Raji (cell line): ENCODE results near the gene GALNT9.

Experiments used
- POLR2A ChIP-seq: IDR thresholded peaks from 2 replicates; pipeline ENCODE4 v1.6.1; 2011; ENCODE audit warnings: low read depth, low read length, control low read depth; ENCODE audit not compliant: insufficient read depth

Gene GALNT9

DNA sequence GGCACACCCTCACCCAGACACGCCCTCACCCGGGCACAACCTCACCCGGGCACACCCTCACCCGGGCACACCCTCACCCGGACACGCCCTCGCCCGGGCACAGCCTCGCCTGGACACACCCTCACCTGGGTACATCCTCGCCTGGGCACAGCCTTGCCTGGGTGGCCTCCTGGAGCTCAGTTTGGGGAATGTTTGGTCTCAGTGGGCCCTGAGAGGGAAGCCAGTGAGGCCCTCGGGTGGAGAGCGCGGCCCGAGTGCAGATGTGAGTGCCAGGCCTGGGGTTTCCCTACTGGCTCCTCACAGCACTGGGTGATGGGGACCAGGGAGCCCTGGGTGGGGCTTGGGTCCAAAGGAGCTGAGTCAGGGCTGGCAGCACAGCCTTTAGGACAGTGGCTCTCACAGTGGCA lies 23.8 kb downstream of the GALNT9 start:
- no peak for TF ChIP-seq POLR2A

- TF ChIP-seq POLR2A, result no peak
Observed at GRCh38 chr12:132302466-132303358, 26.7 kb downstream of the GALNT9 start.

- TF ChIP-seq POLR2A, result no peak
Observed at GRCh38 chr12:132300789-132301722, 28.3 kb downstream of the GALNT9 start.

DNA sequence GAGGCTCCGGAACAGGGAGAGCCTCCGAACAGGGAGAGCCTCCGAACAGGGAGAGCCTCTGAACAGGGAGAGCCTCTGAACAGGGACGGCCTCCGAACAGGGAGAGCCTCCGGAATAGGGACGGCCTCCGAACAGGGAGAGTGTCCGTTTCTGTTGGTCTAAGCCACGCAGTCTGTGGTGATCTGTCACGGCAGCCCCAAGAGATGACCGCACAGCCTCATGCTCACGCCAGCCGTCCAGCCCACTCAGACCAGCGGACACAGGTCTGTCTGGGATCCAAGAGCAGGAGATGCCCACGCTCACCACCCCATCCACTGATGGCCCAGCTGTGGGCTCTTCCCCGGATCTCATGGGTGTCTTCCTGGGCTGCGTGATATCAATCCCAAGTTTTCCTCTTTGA lies 33.3 kb downstream of the GALNT9 start:
- TF ChIP-seq POLR2A, result no peak

DNA sequence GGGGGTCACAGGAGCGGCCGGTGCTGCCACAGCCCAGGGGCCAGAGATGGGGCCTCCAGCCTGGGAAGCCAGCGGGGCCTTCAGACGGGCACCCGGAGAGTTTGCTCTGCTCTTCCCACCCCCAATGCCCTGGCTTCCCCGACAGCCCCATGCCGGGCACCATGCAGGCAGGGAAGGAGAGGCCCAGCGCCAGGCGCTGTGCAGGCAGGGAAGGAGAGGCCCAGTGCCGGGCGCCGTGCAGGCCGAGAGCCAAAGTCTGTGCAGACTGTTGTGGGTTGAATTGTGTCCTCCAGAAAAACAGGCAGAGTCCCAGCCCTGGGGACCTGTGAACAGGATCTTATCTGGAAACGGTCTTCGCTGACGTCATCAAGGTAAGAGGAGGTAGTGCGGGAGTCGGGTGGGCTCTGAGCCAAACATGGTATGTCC lies 34.3 kb downstream of the GALNT9 start:
- TF ChIP-seq POLR2A, result no peak

DNA sequence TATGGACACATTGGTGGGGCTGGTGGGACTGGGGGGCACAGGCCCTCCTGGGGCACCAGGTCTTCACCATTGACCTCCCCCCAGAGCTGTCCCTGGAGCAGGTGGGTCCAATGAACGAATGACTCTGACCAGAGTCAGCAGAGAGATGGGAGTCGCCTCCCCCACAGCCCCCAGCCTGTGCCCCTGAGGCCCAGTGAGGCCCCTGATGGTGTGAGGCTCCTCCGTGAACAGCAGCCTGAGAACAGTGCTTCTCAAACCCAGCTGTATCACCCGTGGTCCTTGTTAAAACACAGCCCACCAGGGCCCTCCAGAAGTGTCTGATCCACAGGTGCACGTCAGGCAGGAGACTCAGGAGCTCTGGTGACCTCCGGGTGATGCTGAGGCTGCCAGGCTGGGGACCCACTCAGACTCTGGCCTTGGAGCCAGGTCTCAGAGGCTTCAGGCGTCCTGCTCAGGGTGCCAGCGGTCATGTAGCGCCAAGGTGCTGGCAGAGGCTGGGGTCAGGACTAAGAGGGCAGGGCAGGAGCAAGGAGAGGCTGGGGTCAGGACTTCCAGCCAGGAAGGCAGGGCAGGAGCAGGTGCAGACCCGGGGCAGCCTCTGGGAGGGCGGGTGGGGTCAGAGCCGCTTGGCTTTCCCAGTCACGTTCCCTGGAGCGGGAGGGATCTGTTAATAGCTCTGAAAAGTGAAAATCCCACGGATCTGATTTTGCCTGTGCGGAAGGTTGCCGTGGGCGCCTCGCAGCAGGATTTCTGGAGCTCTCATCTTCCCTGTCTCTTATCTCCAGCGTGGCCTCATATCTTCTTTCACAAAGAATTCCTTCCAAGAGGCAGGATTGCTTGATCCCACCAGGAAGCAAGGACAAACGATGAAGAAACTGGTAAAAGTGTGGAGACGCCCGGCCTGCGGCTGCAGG lies 35.0 kb downstream of the GALNT9 start:
- no peak for TF ChIP-seq POLR2A

DNA sequence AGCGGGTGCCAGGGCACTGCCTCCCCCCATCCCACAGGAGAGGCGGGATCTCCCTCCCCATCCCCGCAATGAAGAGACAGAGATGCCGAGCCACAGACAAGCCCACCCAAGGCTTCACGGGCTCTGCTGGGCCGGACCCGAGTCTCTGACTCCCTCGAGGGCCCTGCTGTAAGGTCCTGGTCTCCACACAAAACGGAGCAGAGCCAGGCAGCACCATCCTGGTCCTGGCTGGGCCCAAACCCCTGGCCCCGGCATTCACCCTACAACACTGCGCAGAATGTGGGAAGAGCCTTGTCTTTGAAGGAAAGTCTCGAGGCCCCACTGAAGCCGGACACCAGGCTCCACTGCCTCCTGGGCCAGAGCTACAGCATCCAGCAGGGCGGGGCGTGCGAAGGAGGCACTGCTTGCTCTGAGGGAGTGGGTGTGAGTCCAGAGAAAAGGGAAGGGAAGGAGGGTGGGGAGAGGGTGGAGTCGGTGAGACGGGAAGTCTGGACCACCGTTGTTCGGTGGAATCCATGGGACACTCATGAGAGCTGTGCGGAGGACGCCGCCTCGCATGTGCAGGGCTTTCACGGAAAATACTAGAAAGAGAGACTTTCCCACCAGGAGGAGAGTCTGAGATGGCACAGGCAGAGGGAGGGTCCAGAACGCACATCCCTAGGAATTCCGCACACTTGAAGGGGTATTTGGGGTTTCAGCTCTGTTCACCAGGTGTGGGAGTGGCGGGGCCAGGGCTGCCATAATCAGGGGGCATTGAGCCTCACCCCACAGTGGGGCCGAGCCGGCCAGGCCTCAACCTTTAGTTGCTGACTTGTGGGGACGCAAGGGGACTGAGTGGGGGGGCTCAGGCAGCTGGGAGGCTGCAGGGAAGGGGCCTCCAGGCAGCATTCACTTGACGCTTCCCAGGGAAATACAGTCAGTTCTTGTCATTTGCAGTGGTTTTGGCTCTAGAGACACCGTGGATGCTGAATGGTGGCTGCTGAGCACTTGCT lies 36.8 kb downstream of the GALNT9 start:
- TF ChIP-seq POLR2A, result no peak

DNA sequence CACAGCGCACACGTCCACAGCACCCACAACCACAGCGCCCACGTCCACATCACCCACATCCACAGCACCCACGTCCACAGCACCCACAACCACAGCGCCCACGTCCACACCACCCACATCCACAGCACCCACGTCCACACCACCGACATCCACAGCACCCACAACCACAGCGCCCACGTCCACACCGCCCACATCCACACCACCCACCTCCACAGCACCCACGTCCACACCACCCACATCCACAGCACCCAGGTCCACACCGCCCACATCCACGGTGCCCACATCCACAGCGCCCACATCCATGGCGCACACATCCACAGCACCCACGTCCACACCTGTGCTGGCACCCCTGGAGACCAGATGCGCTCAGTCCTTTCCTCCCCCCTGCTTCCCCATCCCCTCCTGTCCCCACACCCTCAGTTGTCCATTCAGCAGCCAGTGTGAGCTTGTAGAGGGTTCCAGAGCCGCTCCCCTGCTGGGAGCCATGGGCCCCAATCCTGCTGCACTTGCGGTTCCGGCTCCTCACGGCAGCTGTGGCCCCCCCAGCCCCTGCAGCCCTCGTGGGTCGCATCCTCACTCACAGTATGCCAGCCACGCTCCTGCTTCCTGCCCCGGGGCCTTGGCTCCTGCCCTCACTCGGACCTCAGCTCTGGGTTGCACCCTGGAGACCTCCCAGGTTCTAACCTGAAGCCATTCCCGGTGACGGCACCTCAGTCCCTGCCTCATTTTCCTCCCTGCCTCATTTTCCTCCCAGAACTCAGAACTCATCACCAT lies 37.8 kb downstream of the GALNT9 start:
- TF ChIP-seq POLR2A, result no peak

DNA sequence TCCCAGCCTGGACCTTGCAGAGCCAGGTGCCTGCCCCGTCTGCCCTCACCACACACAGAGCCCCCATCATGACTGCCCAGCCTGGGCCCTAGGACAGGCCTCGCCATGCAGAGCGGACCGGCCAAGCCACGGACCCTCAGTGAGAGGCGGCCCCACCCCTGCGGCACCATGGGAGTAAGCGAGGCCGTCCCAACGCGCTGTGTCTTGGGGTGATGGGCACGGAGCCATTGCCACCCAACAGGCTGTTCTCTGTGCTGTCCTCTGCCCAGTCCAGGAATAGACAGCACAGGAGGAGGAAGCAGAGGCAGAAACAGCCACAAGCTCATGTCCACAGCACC lies 39.2 kb downstream of the GALNT9 start:
- TF ChIP-seq POLR2A, result no peak

DNA sequence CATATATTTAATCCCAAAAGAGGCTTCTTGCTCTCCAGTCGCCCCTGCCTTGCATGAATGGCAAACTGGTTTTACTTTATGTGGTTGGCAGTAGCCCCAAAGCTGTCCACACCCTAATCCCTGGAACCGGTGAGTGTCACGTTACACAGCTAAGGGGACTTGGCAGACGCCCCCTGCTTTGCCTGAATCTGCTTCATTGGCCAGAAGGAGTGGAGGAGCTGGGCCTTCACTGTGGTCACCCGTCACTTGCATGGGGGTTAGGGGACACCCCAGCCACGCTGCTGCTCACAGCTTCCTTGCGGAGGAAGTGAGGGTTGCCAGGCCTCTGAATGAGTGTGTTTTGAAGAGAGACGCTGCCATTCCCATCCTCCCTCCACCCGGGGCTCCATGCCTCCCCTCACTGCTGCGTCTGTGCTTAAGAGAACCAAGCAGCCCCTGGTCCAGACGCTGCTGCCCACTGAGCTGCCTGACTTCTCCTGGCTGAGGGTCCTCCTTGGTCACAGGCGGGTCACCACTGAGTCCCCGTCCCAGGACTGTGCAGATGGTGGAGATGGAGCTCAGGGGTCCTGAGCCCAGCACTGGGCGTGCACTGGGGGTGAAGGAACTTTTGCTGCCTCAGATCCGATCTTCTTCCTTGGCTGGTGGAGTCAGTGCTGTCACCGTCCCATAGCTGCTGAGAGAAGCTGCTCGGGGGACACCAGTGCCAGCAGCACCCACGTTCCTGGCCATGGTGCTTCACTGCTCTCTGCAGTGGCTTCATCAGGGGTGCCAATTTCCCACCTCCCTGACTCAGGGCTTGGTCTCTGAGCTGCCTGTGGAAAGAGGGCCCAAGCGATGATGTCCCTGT lies 39.8 kb downstream of the GALNT9 start:
- no peak for TF ChIP-seq POLR2A

- TF ChIP-seq POLR2A, result no peak
Observed at GRCh38 chr12:132288516-132289215, 40.7 kb downstream of the GALNT9 start.
